HG02759 (cell line): ENCODE results near the gene VSNL1.

Source experiments
- ATAC-seq: cut with Tn5 transposase; IDR thresholded peaks from one replicate; pipeline ENCODE4 v1.9.1; 2021; ENCODE audit warnings: mild to moderate bottlenecking, moderate library complexity; ENCODE audit not compliant: unreplicated experiment

The VSNL1 gene

DNA sequence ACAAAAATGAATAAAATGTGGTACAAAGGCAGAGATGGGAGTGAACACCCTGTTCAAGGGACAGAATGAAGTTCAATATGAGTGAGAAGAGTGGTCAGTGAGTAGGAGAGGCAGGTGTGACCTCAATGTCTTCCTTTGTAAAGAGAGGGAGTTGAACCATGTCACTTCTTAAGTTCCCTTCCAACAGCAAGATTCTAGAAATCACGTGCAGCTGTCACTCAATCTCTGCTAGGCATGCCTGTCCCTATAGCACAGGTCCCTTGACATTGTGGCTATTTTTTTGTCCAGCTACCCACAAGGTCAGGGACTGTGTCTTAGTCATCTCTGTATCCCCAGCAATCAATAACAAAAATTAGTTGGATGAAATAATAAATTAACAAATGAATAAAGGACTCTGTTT, 66.9 kb downstream of the VSNL1 start:
- ATAC-seq, result no peak

GRCh38 chr2:17608251-17608650, 67.8 kb downstream of the VSNL1 start:
- no peak for ATAC-seq

DNA sequence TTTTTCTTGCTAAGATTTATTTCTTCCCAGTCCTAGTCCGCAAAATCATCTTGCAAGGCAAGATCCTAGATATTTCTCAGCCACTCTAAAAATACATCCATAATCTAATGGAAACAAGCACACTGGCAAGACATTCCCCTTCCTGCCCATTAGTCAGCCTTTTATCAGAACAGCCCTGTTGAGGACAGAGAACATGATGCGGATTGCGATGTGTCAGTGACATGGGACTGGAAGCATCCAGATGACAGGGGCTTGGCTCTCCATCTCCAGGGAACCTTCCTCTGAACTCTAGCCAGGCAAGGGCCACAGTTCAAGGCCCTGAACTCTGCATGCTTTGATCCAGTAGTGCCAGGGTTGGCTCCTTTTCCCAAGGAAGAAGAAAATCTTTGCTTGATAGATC, 70.0 kb downstream of the VSNL1 start:
- ATAC-seq, result no peak

GRCh38 chr2:17611036-17611435, 70.5 kb downstream of the VSNL1 start:
- no peak for ATAC-seq

DNA sequence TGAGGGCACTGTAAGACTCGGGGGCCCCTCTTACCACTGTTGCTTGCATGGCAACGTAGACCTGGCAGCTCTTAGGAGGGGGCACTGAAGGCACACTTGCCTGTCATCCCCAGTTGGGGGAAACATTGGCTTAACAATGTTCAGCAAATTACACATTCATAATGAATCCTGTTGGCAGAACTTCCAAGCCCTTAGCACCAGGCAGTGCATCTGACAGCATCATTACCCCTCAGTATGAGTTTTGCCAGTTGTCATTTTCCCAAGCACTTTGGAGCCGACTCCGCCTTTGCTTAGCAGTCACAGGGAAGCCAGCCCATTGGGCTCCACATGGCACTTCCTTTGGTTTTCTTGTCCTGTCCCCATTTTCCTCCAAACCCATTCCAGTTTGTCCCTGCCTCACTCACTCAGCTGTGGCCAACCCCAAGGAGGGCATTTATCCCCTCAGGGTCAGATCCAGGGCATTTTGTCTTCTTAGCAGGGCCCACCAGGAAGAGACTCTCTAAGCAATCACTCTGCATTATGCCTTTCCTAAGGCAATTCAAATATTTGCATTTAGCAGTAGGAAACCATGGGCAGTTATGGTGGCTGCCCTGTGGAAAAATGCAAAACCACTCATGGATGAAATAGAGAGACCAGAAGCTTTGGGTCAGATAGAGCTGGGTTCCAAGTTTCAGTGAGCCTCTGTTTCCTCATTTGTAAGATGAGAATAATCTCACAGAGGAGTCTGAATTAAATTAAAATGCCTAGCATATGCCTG, 73.9 kb downstream of the VSNL1 start:
- no peak for ATAC-seq

- ATAC-seq, result no peak
These were observed 74.7 kb downstream of the VSNL1 start for GRCh38 chr2:17615147-17615546.

DNA sequence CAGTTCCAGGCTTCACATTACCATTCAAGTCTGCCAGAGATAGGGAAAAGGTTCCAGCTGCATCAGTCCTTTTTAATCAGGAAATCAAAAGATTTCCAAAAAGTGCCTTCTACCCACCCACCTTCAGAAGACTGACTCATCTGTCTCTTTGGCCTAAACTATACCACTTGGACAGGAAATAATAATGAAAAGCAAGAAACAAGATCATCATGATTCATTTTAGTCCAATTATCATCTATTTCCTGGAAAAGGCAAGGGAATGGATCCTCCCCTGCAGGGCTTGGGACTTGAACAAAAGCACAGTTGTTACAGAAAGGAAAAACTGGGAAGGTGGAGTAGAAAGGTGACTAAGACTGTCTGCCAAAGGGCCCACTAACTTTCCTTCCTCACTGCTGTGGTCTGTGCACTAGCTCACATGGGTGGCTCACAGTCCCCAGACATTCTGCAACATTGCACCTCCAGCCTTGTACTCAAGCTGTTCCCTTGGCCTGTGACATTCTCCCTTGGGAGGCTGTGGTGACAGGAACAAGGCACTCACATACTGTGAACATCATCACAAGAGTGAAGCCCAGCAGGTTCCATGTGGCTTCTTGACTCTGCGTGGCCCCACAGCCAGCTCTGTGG, 75.3 kb downstream of the VSNL1 start:
- ATAC-seq, result no peak

- no peak for ATAC-seq
These were observed 75.9 kb downstream of the VSNL1 start for GRCh38 chr2:17616405-17616804.

- ATAC-seq, result no peak
These were observed 77.0 kb downstream of the VSNL1 start for GRCh38 chr2:17617516-17617915.

GRCh38 chr2:17617955-17618354, 77.5 kb downstream of the VSNL1 start:
- no peak for ATAC-seq

DNA sequence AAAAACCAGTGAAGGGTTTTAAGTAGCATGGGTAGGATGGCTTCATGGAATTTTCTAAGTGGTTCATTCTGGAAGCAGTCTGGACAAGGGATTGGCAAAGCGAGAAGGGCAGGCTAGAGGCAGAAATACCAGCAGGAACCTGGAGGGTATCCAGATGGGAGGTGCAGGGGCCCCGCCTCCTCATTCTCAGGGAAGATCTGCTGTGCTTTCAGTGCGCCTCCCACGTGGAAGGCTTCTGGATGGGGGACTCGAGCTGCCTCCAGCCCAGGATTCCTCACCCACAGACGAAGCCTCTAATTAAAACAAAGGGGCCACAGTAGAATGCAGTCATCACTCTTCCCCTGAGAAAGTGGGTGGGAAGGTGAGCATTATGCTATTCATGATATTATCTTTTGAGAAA, 79.8 kb downstream of the VSNL1 start:
- no peak for ATAC-seq

DNA sequence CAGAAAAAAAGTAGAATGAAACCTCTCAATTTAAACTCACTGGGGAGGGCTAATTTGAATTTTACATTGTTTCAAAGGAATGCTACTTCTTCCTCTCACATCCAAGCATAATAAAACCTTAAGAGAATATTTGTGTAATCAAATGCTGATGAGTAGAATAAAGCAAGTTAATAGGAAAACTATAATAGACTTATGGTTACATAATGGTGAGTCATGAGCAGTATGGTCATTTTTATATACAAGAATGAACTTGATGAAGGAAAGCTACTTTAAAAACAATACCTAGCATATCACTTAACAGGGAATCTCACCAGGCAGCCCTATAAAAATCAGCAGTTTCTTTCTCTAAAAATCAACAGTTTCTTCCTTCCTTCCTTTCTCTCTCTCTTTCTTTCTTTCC, 80.3 kb downstream of the VSNL1 start:
- no peak for ATAC-seq

DNA sequence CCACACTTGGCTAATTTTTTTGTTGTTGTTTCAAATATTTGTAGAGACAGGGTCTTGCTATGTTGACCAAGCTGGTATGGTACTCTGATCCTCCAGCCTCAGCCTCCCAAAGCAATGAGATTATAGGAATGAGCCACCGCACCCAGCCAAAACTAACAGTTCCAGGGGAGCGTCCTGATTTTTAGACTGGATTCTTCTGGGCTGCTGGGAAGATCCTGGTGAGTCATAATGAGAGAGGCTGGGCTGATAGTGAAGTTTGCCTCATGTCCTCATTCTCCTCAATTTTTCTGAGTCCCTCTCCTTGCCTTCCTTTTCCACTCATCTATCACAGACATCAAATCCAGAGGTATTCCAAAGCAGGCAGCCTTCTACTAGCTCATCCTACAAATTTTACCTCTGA, 81.3 kb downstream of the VSNL1 start:
- no peak for ATAC-seq

GRCh38 chr2:17625446-17625845, 85.0 kb downstream of the VSNL1 start:
- no peak for ATAC-seq

- ATAC-seq, result no peak
These were observed 86.5 kb downstream of the VSNL1 start for GRCh38 chr2:17626986-17627385.

DNA sequence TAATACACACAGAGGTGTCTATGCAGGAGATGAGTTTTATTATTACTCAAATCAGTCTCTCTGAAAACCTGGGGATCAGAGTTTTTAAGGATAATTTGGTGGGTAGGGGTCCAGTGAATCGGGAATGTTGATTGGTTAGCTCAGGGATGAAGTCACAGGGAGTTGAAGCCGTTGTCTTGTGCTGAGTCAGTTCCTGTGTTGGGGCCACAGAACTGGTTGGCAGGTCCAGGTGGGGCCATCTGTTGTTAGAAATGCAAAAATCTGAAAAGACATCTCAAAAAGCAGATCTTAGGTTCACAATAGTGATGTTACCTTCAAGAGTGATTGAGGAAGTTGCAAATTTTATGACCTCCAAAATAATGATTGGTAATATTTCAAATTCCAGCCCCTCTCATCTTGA, 86.9 kb downstream of the VSNL1 start:
- no peak for ATAC-seq

- peak; percentile 51 for ATAC-seq
These were observed 88.1 kb downstream of the VSNL1 start for GRCh38 chr2:17628349-17629261.

- no peak for ATAC-seq
These were observed 89.6 kb downstream of the VSNL1 start for GRCh38 chr2:17630089-17630488.

DNA sequence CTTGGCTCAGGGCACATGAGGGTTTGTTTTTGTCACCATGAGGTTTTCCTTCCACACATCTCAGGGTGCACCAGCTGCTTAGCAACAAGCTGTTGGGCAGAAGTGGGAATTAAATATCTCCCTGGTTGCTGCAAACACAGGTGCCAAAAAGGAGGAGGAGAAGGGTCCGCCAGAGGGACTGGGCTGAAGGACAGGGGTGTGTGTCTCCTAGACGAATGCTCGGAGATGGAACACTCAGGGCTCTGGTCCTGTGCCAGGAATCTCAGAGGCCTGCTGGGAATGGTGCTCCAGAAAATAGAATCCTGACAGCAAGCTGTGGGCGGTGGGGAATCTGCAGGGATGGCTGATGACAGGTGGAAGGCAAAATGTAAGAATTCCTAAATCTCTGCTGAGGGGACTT, 94.5 kb downstream of the VSNL1 start:
- ATAC-seq, result no peak

DNA sequence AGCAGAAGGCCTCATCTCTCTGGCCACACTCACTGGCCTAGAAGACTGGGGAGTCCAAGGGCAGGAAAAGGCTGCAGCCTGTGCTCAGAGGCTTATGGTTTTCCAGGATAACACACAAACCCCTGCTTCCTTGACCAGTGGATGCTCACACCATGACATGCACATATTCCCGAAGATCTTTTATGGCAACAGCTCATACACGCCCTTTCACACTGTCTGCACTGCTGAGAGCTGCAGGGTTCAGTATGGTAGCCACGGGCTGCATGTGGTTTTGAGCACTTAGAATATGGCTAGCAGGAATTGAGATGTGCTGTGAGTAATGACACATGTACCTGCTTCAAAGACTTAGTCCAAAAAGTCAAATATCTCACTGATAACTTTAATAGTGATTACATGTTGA, 95.8 kb downstream of the VSNL1 start:
- ATAC-seq, result no peak

GRCh38 chr2:17637131-17637906, 96.8 kb downstream of the VSNL1 start:
- ATAC-seq, result no peak
